Measurements from ENCODE around the gene RAPGEF5.

The RAPGEF5 gene

DNA sequence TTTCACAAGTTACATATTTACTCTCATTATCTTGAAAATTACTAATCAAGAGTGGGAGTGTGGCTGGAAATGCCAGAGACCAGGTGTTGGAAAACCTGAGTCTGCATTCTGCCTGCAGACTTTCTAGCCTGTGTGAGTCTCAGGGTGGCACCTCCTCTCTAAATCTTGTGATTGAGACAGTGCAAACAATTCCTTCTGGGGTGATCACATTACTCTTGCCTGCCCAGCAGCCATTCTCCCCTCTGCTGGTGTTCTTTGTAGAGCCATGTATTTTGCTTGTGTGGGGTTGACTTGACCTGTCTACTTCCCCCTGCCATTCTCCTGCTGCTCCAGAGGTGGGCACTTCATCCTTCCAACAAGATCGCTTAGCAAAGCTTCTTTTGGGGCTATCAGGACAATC is 101.1 kb downstream of the RAPGEF5 start:
- no peak for DNase-seq

GRCh38 chr7:22255342-22255741 is 101.6 kb downstream of the RAPGEF5 start:
- no peak for DNase-seq

- no peak for DNase-seq
Observed at GRCh38 chr7:22252936-22253536, 103.9 kb downstream of the RAPGEF5 start.

GRCh38 chr7:22252016-22252415 is 104.9 kb downstream of the RAPGEF5 start:
- DNase-seq, result no peak

- no peak for DNase-seq
Observed at GRCh38 chr7:22251281-22251680, 105.7 kb downstream of the RAPGEF5 start.

DNA sequence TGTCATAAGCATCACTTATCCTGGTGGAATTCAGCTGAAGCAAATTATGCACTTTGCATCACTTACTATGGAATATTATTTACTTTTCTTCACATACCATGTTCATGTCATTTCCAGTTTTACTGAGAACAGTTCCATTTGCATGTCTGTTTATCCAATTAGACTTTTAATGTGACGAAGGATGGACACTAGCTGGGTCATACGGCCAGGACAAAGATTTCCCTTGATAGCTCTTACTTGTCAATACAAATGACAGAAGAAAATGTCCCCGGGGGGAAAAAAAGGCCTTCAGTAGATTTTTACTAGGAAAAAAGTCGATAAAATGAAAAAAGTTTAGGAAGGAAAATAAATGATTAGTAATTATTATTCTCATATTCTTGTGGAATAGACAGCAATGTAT is 106.6 kb downstream of the RAPGEF5 start:
- DNase-seq, result no peak

DNA sequence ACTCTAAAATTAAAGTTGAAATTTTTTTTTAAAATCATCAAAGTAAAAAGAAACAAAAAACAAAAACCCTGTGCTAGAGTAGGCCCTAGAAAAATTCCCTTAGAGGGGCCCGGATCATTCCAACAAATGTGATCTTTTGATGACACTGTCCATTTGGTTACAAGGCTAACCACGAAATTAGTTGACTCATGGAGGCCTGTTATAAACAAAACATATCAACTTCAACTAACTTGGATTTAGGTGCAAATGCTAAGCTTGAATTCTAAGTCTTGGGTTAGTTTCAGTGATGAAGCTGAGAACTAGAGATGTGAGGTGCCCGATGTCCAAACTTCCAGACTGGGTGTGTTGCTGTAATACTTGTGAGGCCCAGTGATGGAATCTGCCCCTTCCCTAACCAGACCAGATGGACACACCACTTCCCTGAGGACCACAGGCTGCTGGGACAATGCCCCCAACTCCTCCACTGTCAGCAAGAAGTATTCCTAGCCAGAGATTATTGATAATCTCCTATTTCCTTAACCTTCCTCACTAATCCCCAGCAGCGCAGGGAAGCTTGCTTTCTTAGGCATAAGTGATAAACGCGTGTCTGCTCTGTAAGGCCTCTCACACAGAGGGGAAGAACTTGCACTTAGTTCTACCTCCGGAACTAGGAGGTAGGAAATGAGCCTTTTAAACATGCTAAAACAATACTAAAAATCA is 108.7 kb downstream of the RAPGEF5 start:
- DNase-seq, result no peak

DNA sequence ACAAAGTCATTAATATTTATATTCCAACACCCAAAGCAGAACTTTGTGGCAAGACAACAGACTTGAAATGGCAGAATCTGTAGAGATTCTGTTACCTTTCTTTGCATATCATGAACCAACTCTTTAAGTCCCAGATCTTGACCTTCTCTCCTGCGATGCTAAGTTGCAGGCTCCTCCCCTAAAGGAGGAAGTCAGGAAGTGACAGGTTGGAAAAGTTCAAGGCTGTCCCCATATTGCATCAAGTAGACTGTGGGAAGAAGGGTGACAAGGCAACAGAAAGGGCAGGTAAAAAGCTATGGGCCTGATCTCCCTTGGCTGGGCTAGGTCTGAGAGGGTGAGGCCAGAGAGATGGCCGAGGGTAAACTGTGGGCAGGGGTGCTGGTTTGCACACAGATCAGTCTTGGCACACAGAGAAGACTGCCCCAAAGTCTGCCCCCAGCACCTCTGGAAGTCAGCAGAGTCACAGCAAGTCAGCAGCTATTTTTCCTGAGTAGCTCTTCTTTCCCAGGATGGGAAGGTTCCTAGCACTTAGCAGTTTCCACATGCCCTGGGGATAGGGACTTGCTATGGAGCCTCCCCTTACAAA is 115.1 kb downstream of the RAPGEF5 start:
- no peak for DNase-seq

DNA sequence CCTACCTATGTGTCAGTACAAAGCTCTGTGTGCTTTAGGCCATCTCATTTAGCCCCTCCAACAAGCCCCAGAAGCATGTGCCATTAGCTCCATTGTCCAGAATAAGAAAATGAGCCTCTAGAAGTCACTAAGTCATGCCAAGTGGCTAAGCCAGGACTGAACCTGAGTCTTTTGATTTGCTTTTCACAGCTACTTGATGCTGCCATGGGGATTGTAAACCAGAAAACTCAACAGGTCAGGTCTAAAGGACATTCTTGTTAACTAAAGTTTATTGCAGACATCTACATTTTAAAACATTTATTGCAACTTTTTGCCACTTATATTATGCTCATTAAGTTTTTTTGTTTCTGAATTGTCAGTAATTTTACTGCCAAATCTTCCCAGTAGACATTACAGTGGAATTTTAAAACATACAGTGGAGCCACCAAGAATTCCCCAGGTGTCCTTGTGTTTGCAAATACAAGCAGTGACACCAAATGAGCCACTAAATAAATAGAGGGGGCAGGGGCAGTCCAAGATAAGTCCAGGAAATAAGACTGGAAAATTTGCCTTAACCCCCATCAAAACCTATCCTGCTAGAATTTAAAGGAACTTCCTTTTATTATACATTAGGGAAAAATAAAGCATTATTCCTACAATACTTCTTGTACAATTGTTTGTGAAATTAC is 115.9 kb downstream of the RAPGEF5 start:
- DNase-seq, result no peak

GRCh38 chr7:22238354-22239311 is 118.3 kb downstream of the RAPGEF5 start:
- DNase-seq, result no peak

DNA sequence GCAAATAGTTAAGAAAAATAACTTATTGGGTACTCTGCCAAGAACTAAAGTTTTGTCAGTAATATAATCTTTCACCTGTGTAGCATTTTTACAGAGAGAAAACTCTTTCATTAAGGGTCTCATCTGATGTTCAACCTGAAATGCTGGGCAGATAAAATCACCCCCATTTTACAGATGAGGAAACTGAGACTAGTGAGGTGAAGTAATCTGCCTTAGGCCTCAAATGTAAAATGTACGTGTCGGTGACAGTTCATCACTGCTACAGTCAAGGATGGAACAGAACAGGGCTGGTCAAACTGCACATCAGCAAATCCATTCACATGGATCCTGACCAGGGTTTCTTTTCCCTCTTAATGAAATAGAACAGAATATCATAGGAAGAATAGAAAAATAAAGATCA is 121.8 kb downstream of the RAPGEF5 start:
- no peak for DNase-seq

- DNase-seq, result no peak
Observed at GRCh38 chr7:22234227-22234626, 122.7 kb downstream of the RAPGEF5 start.

DNA sequence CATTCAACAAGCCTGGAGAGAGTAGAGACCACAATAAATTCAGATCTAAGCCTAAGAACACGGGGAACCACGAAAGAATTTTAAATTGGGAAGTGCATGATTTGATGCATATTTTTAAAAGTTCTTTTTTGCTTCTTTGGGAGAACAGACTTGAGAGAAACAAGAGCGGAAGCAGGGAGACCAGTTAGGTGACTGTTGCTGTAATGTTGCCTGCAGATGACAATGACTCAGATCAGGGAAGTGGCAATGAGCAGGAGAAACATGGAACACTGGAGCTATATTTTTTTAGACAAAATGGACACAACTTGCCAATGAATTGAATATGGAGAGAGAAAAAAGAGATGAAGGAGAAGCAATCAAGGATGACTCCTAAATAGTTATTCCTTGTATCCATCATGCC is 125.1 kb downstream of the RAPGEF5 start:
- no peak for DNase-seq

DNA sequence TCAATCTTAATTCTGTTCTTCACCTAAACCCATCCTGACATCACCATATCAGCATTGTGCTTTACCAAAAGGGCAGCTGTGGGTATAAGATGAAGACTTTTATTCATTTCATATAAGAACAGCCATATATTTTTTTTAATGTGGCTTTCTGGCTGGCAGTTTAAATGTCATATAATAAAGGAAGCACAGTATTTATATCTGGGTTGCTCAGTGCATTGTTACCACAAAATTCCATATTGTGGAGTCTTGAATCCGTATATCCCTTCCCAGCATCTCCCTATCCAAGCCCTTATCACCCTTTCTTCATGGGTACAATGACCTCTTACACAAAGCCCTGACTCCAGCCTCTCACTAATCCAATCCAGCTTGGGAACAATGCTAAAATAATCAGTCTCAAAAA is 125.8 kb downstream of the RAPGEF5 start:
- no peak for DNase-seq

GRCh38 chr7:22230238-22230637 is 126.7 kb downstream of the RAPGEF5 start:
- no peak for DNase-seq

- no peak for DNase-seq
Observed at GRCh38 chr7:22229148-22229547, 127.8 kb downstream of the RAPGEF5 start.

- DNase-seq, result no peak
Observed at GRCh38 chr7:22223807-22224206, 133.1 kb downstream of the RAPGEF5 start.

DNA sequence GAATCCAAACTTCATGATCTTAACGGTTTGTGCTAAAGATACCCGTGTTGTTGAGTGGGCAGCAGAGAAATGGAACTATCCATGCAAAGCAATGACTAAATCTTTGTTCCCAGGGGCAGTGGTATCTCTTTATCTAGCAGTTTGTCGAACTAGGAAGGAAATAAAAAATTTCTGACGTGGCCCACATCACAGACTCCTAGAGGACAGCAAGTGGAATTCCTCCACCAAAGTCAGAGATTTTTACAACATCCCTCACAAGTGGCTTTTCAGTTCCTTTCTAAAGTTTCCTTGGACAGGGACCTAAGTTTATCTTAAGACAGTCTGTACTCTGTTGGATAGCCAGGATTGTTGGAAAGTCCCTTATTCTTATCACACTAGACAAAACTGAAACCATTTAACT is 136.0 kb downstream of the RAPGEF5 start:
- no peak for DNase-seq

- DNase-seq, result no peak
Observed at GRCh38 chr7:22219739-22220493, 137.0 kb downstream of the RAPGEF5 start.

DNA sequence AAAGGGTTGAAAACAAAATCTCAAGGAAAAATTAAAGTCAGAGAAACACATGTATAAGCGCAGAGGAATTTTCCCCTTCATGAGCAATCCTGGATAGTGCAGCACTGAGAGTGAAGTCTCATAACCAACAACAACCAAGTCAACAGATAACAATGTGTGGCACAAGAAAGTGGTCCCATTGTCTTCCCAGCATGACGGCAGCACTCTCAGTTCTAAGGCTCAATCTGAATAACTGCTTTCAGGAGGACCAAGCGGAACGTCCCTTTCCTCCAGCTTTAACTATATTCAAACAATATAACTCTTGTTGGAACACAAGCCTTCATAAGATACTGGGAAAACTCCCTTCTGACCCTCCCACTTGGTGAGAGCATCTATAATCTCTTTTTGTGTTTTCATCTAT is 137.9 kb downstream of the RAPGEF5 start:
- DNase-seq, result no peak

DNA sequence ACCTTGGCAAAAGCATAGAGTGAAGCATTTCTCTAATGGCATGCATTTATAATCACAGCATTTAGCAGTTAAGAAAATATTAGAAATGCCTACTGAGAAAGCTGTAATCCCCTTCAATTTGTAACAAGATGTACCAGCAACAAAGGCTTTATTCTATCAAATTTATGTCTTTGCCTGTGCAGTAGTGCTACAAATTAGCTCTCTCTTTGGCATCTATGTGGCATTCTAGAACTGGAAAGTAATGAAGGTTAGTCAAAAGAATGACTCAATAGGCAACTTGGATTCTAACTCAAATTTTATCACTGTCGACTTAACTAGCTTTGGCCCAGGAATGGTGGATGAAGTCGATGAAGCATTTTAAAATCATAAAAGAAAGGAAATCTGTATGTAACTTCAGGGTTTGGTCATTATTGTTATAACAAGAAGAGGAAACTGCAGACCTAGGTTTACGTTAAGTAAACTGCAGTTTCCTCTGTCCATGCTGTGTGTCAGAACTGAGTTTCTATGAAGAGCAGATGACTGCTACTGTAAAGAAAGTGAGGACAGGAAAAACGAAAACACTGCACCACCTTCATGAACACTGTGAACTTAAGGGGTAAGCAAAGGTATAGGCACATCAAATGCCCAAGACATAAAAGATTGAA is 140.0 kb downstream of the RAPGEF5 start:
- no peak for DNase-seq

DNA sequence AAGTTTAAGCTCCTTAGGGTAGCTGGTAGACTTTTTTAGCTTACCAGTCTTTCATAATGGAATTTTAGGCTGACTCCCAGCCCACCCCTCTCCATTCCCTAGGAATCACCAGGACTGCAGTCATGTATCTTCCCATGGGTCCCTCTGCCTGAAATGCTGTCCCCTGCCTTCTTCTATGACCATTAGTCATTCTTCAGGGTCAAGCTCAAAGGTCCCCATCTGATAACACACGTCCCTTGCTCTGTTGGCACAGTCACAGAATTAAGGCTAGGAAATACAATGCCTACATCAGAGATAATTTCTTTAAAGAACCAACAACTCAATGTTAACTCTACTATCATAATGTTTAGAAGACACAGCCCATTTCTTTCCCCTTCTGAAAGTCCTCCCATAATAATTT is 140.6 kb downstream of the RAPGEF5 start:
- DNase-seq, result no peak

Data from NK-92 treated with Interleukin-12 subunit alpha and Interleukin-12 subunit beta, amount 100 ng/mL, for 24 hours (cell line).